LHCN-M2 (cell line): ENCODE measurements around the gene IL21R. TPM values are rescaled to one million over a fixed set of nuclear protein-coding genes. Genes with fewer than 3 reads are reported as not detected.
A peak's percentile ranks its signal among the peaks of the same experiment; 100 is the strongest.
"Not testable (repeated sequence)": the region's sequence is repeated elsewhere in the genome, so short reads cannot be mapped to it uniquely, and the experiment has no call there.

Experiments
- DNase-seq: peaks from one replicate; pipeline ENCODE4 v3.0.0-alpha.2; 2012; ENCODE audit warnings: low read depth
- total RNA-seq: library from RNA; depleted of rRNA; stranded (reverse); fragments of >200 nt; gene quantifications from 2 replicates; pipeline ENCODE4 v1.2.3, GENCODE V29; 2014

IL21R gene
- total RNA-seq, 1 experiment from 2014 or later = 5.6 TPM

DNA sequence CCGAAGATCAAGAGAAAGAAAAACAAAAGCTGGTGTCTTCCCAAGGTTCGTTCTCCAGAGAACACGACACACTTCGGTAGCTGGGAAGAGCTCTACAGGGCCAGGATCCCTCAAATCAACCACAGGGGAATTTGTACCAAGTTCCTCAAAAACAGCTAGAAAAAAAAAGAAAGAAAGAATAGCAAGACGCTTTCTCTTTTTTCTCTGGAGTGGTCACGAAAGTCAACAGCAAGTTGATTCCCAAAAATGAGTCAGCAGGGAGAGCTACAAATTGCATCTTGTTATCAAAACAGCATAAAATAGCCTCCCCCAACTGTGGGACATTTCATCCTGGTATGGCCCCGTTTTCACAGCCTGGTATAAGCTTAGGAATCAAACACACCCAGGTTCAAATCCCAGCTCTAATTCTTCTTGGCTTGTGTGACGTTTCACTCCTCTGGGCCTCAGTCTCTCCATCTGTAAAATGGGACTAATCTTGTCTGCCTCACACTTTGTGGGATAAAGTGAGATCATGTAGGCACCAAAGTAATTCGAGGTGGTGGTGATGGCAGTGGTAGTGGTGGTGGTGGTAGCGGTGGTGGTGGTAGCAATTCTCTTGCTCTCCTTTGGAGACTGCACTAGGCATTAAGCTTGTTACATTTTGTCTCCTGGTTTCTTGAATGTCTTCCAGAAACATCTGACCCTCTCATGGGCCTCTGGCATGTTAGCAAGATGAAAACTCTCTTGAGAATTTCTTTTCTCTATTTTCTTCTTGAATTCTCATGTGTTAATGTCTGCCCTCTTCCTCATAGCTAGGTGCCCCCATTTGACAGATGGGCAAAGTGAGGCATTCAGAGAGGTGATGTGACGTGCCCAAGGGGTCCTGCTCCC lies 988 bp upstream of the IL21R start:
- peak; percentile 91 for DNase-seq

DNA sequence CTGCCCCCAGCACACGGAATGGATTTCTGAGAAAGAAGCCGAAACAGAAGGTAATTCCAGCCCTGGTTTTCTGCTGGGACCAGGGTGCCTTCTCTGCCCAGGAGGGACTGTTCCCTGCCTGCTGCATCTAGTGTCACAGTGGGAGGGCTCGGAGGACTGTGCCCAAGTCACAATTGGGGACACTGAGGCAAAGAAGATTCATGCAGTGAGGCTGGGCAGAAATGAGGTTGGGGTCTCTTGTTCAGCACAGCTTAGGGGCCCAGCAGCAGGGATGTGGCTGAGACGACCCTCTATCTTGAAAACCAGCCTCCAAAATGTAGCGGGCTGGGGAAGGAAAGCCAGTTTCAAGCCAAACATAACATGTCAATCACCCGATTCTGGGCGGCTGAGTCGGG lies 592 bp downstream of the IL21R start:
- no peak for DNase-seq

- peak; percentile 30 for DNase-seq
Measured at GRCh38 chr16:27402964-27403600, 1.1 kb downstream of the IL21R start.

- DNase-seq = no peak
Measured at GRCh38 chr16:27403601-27403992, 1.6 kb downstream of the IL21R start.

- DNase-seq = no peak
Measured at GRCh38 chr16:27404163-27404823, 2.3 kb downstream of the IL21R start.

GRCh38 chr16:27405546-27406451 lies 3.8 kb downstream of the IL21R start:
- DNase-seq = no peak

DNA sequence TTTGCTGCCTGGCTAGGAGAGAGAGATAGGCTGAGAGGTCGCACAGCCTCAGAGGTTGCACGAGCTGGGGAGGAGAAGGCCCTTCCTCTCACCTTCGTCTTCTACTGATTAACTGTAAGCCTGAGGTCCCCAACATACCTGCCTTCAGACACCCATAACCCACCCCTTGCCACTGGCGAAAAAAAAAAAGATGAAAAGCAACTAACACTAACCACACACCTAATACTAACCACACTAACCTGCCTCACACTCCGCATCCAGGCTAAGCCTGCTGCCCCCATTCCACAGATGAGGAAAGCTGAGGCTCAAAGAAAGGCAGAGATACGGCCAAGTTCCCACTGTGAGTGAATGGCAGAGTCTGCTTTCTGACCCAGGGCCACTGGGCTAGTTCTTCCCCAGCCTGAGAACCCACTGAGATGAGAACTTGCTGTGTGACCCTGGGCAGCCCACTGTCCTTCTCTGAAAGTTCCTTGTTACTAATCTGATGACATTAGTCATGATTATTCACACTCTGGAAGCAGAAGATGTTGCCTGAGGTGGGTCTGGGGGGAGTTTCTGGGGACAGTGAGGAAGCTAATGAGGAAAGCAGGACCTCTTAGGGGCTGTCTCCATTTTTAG lies 4.6 kb downstream of the IL21R start:
- no peak for DNase-seq

- DNase-seq = no peak
Measured at GRCh38 chr16:27407133-27407532, 5.2 kb downstream of the IL21R start.

- DNase-seq = peak; percentile 88
Measured at GRCh38 chr16:27408012-27408601, 6.1 kb downstream of the IL21R start.

GRCh38 chr16:27408602-27409031 lies 6.6 kb downstream of the IL21R start:
- no peak for DNase-seq

GRCh38 chr16:27409958-27410357 lies 8.0 kb downstream of the IL21R start:
- not testable (repeated sequence) for DNase-seq

DNA sequence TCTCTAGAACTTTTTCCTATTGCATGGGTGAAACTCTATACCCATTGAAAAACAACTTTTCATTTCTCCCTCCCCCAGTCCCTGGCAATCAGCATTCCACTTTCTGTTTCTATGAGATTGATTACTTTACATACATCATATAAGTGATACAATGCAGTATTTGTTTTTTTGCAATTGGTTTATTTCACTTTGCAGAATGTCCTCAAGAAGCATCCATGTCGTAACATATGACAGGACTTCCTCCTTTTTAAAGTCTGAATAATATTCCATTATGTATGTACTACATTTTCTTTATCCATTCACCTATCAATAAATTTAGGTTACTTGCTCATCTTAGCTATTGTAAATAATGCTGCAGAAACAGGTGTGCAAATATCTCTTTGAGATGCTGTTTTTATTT lies 8.8 kb downstream of the IL21R start:
- no peak for DNase-seq

DNA sequence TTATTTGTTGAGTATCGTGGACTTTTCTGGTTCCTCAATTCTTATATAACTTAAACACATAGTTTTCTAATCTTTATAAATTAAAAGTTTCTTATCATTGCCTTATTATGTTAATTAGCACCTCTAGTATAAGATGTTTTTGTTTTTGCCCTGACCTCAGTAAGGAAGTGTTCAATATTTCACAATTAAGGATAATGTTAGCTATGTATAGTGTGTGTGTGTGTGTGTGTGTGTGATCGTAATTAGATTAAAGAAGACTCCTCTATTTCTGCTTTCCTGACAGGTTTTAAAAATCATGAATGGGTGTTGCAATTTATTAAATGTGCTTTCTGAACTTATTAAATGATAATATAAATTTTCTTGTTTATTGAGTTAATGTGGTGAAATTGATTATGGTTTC lies 12.0 kb downstream of the IL21R start:
- DNase-seq = no peak

DNA sequence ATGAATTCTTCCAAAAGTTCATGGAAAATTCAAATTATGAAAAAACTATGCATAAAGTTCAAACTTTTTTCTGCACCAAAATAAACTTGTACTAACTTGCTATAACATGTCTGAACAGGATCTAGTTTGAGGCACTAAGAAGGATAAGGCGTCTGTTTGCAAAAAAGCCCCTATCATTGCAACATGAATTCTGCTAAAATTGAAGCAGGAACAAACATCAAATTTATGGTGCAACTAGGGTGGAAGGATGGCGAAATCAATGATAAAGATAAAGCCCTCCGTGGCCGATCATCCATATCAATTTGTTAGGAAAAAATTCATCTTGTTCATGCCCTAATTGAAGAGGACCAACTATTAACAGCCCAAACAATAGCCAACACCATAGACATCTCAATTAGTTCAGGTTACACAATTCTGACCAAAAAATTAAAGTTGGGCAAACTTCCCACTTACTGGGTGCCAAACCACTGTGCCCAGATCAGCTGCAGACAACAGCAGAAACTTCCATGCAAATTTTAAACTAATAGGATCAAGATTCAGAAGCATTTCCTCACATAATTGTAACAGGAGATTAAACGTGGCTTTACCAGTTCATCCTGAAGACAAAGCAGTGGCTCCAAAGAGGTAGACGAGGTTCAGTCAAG lies 12.9 kb downstream of the IL21R start:
- DNase-seq = no peak

GRCh38 chr16:27417047-27417671 lies 15.2 kb downstream of the IL21R start:
- no peak for DNase-seq

DNA sequence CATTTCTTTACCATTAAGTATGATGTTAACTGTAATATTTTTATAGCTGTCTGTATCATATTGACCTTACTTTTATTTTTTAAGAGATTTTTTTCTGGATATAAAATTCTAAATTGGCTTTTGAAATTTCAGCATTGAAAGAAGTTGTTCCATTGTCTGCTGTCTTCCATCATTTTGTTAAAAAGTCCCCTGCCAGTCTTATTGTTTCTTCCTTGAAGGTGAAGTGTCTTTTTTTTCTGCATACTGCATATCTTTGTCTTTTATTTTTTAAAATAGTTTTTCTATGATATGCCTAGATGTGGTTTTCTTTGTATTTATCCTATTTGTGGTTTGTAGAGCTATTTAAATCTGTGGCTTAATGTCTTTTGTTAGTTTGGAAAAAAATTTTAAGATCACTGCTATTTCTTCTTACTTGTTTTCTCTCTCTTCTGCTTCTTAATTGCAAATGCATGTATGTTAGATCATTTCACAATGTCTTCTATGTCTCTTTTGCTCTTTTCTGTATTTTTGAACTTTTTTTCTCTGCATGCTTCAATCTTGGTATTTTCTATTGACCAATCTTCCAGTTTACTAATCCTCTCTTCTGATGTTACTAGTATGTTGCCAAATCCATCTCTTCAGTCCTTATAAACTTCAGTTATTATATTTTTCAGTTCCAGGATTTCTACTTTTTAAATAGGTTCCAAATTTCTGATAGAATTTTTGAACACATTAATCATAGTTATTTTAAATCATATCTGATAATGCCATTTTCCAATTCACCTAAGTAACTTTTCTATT lies 20.2 kb downstream of the IL21R start:
- peak; percentile 38 for DNase-seq

DNA sequence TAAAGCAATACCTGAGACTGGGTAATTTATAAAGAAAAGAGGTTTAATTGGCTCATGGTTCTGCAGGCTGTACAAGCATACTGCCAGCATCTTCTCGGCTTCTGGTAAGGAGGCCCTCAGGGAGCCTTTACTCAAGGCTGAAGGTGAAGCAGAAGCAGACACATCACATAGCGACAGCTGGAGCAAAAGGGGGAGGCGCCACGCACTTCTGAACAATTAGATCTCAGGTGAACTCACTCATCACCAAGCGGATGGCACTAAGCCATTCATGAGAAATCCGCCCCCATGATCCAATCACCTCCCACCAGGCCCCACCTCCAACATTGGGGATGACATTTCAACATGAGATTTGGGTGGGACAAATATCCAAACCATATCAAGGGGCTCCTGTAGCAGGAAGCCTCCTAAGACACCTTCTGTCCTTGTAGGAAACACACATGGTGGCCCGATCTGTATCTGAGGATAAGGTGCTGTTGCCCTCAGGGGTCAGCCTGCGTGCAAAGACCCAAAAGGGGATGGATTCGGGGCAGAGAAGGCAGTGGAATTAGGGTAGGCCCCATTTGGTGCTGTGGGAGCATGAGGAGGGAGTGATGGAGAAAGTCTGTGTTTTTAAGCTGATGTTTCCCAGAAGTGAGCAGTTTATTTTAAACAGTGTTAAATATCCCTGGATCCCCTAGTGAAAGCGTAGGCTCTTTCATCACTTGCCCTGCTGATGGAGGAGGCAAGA lies 23.0 kb downstream of the IL21R start:
- DNase-seq = no peak

GRCh38 chr16:27425961-27426360 lies 24.0 kb downstream of the IL21R start:
- DNase-seq = no peak
